EL (cell line): ENCODE results near the gene TMED6.
"Not testable (repeated sequence)": the region's sequence is repeated elsewhere in the genome, so short reads cannot be mapped to it uniquely, and the experiment has no call there.

Experiments
- DNase-seq: peaks from one replicate; pipeline ENCODE4 v3.0.0-alpha.2; 2016

TMED6 gene

GRCh38 chr16:69296771-69297170, 54.8 kb downstream of the TMED6 start:
- not testable (repeated sequence) for DNase-seq

- DNase-seq: no peak
Observed at GRCh38 chr16:69294051-69294450, 57.5 kb downstream of the TMED6 start.

- no peak for DNase-seq
Observed at GRCh38 chr16:69293401-69293800, 58.2 kb downstream of the TMED6 start.
